ENCODE measurements around the gene PHACTR3.

DNA sequence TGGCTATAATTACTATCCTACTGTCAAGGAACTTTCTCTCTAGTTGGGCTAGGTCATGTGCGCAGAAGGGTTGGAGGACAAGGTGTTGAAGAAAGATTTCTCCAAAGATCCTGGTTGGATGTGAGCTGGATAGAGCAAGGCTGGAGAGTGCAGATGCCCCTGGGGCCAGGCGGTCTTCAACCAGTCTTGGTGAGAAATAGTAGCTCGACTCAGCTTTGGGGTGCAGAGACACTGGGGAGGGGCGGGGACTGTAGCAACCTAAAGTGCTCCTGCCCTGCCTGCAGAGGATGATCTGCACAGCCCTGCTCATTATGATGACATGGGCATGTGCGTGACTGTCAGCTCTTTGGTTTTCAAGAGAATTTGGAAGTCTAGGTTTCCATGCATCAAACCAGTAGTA, 35.9 kb downstream of the PHACTR3 start:
- TF ChIP-seq, protein P1, sequence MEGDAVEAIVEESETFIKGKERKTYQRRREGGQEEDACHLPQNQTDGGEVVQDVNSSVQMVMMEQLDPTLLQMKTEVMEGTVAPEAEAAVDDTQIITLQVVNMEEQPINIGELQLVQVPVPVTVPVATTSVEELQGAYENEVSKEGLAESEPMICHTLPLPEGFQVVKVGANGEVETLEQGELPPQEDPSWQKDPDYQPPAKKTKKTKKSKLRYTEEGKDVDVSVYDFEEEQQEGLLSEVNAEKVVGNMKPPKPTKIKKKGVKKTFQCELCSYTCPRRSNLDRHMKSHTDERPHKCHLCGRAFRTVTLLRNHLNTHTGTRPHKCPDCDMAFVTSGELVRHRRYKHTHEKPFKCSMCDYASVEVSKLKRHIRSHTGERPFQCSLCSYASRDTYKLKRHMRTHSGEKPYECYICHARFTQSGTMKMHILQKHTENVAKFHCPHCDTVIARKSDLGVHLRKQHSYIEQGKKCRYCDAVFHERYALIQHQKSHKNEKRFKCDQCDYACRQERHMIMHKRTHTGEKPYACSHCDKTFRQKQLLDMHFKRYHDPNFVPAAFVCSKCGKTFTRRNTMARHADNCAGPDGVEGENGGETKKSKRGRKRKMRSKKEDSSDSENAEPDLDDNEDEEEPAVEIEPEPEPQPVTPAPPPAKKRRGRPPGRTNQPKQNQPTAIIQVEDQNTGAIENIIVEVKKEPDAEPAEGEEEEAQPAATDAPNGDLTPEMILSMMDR (IDR thresholded peaks at IDR 0.05), result no peak
- no peak for TF ChIP-seq POLR2A (IDR thresholded peaks at IDR 0.05)

All from prostate gland (tissue), 2 donors.